ENCODE measurements around the gene RTL9. TPM values are rescaled to one million over a fixed set of nuclear protein-coding genes. Genes with fewer than 3 reads are reported as not detected.

The RTL9 gene
- total RNA-seq: not detected

- Histone ChIP-seq H3K27ac (no peak within 1 kb of the TSS), H3K9me3 (no peaks in the 10 kb centered on the region), H3K4me1 (no peaks in the 10 kb centered on the region), H3K36me3 (no peaks in the 10 kb centered on the region), H3K4me3 (no peak within 1 kb of the TSS), H3K27me3 (no peaks in the 10 kb centered on the region)
- intact Hi-C loops (cut with DNase I): no loop called here
- TF ChIP-seq CTCF (IDR thresholded peaks at IDR 0.05): no peak
- no peak for DNase-seq (ENCODE audit: low spot score in 2 of 2)
Observed at GRCh38 chrX:110358548-110358947, at the start of gene RTL9. RTL9 (plus strand) TSS chrX:110358848; CDS start chrX:110450618, 91,770 bp downstream.

GRCh38 chrX:110310000-110310790 is 48.5 kb upstream of the RTL9 start:
- H3K4me3 ChIP-seq: no peak overlapping the region
- no peak for TF ChIP-seq CTCF (IDR thresholded peaks at IDR 0.05)
- H3K36me3 ChIP-seq: no peaks in the 10 kb centered on the region
- H3K27me3 ChIP-seq: no peaks in the 10 kb centered on the region
- intact Hi-C loops (cut with DNase I): loop anchor here (10.0 kb wide), 1 partner anchor 775 kb away; the partner anchor contains the start of gene NXT2
- H3K4me1 ChIP-seq: no peaks in the 10 kb centered on the region
- H3K9me3 ChIP-seq: no peaks in the 10 kb centered on the region
- no peak overlapping the region for H3K27ac ChIP-seq
- DNase-seq (ENCODE audit: low spot score in 2 of 2): no peak

GRCh38 chrX:110310896-110311295 is 47.8 kb upstream of the RTL9 start:
- Histone ChIP-seq H3K4me1 (no peaks in the 10 kb centered on the region), H3K27ac (no peak overlapping the region), H3K9me3 (no peaks in the 10 kb centered on the region), H3K4me3 (no peak overlapping the region), H3K36me3 (no peaks in the 10 kb centered on the region), H3K27me3 (no peaks in the 10 kb centered on the region)
- no peak for TF ChIP-seq CTCF (IDR thresholded peaks at IDR 0.05)
- no peak for DNase-seq (ENCODE audit: low spot score in 2 of 2)
- intact Hi-C loops (cut with DNase I): loop anchor here (10.0 kb wide), 1 partner anchor 776 kb away; the partner anchor contains the start of gene NXT2

GRCh38 chrX:110311437-110312230 is 47.0 kb upstream of the RTL9 start:
- intact Hi-C loops (cut with DNase I): loop anchor here (10.0 kb wide), 1 partner anchor 777 kb away; the partner anchor contains the start of gene NXT2
- H3K27ac ChIP-seq: no peak overlapping the region
- no peak for TF ChIP-seq CTCF (IDR thresholded peaks at IDR 0.05)

GRCh38 chrX:110315551-110315950 is 43.1 kb upstream of the RTL9 start:
- intact Hi-C loops (cut with DNase I): loop anchor here (5.0 to 10.0 kb wide), 3 partner anchors 97 to 781 kb away; partner anchors contain the start of gene NXT2
- Histone ChIP-seq H3K9me3 (no peaks in the 10 kb centered on the region), H3K27me3 (no peaks in the 10 kb centered on the region), H3K4me3 (no peak overlapping the region), H3K4me1 (no peaks in the 10 kb centered on the region), H3K27ac (no peak overlapping the region), H3K36me3 (no peaks in the 10 kb centered on the region)
- DNase-seq (ENCODE audit: low spot score in 2 of 2): no peak
- TF ChIP-seq CTCF (IDR thresholded peaks at IDR 0.05): no peak

More at GRCh38 chrX:110311437-110312230, 47.0 kb upstream of the RTL9 start:
- Histone ChIP-seq H3K9me3 (no peaks in the 10 kb centered on the region), H3K36me3 (no peaks in the 10 kb centered on the region), H3K27me3 (no peaks in the 10 kb centered on the region), H3K4me3 (no peak overlapping the region), H3K4me1 (no peaks in the 10 kb centered on the region)
- no peak for DNase-seq (ENCODE audit: low spot score in 2 of 2)
